Hypothalamus (tissue), 51 donors: ENCODE data around the gene ARHGAP31.

Source experiments
- DNase-seq, 51 donors: peaks; one replicate each; lab custom pipeline; 2025; lab: John Stamatoyannopoulos, UW

ARHGAP31 gene

DNA sequence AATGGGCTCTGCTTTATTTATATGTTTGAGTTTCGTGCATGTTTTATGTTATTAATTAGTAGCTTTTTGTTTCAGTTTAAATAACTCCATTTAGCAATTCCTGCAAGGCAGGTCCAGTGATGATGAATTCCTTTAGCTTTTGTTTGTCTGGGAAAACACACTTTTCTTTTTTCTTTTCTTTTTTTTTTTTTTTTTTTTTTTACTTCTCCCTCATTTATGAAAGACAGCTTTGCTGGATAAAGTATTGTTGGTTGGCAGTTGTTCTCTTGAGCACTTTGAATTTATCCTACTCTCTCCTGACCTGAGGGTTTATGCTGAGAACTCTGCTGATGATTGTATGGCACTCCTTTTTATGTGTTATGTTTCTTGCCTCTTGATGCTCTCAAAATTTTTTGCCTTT lies 133.5 kb downstream of the ARHGAP31 start:
- no peak for DNase-seq

DNA sequence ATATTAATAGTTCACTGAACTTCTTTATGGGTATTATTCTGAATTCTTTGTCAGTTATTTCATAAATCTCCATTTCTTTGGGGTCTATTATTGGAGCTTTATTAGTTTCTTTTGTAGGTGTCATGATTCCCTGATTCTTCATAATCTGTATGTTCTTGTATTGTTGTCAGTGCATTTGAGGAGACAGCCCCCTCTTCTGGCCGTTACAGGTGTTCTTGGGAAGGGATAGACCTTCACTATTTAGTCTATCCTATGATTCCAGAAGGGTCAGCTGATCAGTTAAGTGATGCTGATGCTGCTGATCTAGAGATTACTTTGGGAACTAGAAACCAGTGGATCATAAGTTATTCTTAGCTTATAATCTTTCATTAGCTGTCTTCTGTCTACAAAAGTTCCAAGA lies 134.4 kb downstream of the ARHGAP31 start:
- no peak for DNase-seq

DNA sequence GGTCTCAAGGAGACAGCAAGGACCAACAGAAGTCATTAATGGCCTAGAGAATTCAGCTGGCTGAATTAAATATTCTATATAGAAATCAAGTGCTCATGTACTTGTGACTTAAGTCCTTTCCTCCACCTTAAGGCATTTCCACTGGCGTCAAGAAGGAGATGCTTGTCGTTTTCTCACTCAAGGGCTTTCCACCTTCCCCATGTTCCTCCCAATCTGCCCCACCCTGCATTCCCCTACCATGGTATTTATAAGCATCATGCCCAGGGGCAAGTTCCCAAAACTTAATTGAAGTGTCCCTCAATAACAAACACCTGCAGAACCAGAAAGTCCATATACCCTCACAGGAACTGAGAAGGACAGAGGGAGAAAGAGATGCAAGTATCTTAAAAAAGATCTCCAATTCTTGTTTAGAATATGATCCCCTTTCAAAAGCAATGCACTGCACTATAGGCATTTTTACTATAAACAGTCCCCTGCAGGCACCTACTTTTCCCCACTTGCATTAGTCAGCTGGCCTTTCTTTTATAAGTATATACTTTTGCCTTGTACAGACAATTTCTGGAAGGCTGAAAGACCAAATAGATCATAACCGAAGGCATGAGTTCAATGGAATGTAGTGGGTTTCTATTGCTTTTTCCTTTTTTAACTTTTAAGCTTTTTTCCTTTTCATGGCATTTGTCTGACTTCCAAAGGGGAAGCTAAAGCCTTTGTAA lies 139.6 kb downstream of the ARHGAP31 start:
- DNase-seq, result no peak

DNA sequence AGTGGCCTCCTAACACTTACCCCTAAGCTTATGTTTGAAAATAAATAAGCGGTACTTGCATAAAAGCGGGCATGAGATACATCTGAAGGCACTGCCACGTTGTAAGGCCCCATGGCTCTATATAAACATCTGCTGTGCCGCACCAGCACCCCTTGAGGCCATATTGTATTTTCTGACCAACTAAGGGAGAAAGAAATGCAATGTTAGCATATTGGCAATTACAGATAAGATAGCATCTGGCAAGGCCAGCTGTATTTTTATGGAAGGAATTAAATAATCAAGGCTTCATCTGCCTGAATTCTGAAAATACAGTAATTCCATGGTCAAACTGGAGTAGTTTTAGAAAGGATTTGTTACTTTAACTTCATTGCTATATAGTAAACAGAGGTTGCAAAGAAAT lies 140.5 kb downstream of the ARHGAP31 start:
- DNase-seq, result no peak

DNA sequence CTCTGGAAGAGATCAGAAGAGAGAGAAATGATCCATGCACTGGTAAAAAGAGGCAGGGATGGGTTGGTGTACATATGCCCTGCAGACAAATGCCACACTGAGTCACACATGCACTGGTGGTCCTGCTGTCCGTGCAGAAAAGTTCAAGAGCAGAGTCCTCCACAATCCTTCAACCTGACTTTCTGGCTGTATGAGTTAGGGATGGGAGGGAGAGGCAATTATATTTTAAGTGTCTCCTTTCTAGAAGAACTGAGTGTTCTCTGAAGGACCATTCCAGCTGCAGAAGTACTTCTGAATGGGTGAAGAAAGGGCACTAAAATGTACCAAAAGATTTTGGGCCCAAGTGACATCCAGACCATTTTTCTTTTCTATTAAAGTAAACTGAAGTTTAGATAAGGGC lies 142.8 kb downstream of the ARHGAP31 start:
- DNase-seq, result no peak

DNA sequence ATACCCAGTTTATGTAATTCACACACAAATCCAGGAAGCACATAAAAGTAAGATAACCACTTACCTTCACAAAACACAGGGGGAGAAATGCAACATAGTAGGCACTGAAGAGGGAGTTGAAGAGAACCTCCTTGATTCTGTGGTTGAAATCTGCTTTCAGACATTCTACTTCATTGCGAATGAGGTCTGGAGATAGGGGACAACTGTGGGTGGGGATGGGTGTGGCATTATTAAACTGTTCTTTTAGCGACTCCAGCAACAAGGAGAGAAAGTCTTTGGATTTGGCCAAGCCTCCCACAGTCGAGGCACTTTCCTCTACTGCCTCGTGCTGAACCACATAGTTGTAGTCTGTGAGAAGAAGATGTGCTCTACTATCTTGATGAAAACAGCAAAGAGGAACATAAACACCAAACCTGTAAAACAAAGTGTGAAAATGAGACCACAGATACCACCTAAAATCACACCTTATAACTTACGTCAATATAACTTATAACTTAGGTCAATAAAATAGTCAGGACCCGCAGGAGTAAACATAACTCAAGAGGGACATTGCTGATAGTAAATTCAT lies 143.6 kb downstream of the ARHGAP31 start:
- no peak for DNase-seq

DNA sequence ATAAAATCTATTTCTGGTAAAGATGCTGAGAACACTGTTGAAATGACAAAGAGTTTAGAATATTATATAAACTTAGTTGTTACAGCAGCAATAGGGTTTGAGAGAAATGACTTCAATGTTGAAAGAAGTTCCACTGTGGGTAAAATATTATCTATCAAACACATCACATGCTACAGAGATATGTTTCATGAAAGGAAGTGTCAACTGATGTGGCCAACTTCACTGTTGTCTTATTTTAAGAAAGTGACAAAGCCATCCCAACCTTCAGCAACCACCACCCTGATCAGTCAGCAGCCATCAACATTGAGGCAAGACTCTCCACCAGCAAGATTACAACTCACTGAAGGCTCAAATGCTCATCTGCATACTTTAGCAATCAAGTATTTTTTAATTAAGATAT lies 149.0 kb downstream of the ARHGAP31 start:
- DNase-seq, result no peak

DNA sequence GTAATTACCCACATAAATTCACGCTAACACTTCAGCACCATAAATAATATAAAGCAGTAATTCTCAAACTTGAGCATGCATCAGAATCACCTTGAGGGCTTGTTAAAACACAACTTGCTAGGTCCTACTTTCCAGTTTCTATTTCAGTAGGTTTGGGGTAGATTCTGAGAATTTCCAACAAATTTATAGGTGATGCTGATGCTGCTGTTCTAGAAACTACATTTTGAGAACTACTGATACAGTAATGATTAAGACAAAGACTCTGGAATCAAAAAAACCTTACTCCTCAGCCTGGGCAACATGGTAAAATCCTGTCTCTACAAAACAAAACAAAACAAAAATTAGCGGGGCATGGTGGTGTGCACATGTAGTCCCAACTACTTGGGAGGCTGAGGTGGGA lies 150.4 kb downstream of the ARHGAP31 start:
- DNase-seq, result no peak

DNA sequence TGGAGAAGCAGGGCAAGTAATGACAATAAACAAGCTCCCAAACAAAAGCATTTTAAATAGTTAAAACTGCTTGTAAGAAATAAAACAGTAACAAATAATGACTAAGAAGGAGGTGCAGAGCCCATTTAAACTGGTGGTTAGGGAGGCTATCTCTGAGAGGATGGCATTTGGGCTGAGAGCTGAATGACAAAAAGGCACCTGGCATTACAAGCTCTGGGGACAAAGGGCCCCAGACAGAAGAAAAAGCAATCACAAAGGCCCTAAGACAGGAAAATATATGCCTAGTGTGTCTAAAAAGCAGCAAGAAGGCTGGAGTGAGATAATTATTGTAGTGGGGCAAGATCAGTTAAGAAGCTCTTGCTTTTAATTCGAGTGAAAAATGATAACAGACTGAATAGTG lies 159.6 kb downstream of the ARHGAP31 start:
- no peak for DNase-seq

DNA sequence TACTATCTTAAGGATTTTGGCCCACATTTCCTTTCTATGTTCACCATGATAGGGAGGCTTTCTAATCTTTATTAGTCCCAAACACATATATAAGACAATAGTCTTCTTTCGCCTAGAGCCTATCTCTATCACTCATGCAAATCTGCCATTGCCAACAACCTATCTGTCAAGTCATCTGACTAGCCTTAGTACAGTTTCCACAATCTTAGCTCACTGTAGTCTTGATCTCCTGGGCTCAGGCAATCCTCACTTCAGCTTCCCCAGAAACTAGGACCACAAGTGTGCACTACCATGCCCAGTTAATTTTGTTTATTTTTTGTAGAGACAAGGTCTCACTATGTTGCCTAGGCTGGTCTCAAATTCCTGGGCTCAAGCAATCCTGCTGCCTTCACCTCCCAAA lies 162.3 kb downstream of the ARHGAP31 start:
- DNase-seq, result no peak

DNA sequence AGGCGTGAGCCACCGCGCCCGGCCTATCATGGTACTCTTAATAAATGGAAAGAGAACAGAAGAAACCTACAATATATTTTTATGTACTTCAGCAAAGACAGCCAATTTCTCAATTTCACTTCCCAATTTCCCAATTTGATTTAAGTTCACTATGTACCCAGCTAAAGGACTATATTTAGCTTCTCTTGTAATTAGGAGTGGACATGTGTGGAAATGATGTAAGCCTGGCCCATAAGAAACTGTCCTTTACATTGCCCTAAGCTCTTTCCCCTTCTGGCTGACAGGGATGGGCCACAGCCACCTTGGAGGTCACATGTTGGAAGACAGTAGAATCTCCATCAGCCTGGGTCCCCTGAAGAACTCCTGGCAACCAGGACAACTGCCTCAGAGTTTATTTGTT lies 163.1 kb downstream of the ARHGAP31 start:
- DNase-seq, result no peak

DNA sequence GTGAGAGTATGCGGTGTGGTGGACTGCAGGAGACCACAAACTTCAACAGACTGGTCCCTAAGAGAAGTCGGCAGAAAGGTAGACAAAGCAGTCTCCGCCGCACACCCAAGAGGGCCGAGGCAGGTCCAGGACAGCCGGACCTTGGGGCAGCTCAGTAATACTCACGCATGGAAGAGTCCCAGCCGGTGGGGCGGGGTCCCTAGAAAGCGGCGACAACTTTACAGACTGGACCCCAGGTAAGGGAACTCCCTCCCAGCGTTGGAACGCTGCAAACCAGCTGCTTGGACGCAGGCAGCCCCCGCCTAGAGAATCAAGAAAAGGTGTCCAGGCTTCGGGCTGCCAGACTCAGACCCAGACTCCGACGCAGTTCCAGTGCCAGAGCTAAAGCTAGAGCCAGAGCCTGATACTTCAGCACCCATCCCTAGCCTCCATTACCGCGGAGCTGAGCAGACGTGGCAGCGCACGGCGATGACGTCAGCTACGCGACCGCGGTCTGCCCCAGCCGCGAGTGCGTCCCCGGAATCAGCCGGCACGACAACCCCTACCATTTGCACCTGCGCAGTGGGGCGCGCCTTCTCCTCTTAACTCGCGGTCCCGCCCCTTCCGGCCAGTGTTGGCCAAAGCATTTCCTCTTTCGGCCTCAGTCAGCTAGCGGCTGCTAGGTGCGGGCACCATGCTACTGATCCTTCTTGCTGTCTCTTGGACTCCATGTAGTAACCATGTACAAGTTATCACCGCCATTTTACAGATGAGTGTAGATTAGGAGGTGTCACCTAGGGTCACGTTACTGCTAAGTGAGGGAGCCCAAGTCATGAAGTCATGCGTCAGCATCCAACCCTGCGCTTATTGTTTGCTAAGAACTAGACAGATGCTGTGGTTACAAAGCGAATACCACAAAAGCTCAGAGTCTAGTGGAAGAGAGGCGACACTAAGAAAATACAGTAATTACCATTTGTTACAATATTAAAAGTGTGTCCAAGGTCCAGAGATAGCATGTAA lies 169.3 kb downstream of the ARHGAP31 start, which contains the start of gene TMEM39A:
Gene TMEM39A (minus strand): TSS at position 445 of the 999 bp plus-strand sequence. CDS start 1,541 bp downstream, outside the sequence.
- DNase-seq, result peak; percentile 89 to 100 (median 98)

DNA sequence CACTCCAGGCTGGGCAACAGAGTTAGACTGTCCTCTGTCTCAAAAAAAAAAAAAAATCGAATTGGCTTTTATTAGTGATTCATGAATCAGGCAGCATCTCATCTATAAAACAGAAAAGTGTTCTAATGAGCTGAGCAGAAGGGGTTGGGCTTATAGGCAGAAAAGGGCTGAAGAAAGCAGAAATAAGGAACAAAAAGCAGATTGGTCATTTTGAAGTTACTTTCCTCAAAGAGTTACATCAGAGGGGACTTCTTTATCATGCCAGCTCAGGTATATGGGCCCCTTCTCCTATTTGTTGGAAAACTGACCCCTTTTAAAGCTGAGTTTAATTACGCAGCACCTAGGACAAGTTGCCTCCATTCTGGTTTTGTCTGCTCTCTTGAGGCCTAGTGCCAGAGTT lies 173.9 kb downstream of the ARHGAP31 start:
- no peak for DNase-seq

DNA sequence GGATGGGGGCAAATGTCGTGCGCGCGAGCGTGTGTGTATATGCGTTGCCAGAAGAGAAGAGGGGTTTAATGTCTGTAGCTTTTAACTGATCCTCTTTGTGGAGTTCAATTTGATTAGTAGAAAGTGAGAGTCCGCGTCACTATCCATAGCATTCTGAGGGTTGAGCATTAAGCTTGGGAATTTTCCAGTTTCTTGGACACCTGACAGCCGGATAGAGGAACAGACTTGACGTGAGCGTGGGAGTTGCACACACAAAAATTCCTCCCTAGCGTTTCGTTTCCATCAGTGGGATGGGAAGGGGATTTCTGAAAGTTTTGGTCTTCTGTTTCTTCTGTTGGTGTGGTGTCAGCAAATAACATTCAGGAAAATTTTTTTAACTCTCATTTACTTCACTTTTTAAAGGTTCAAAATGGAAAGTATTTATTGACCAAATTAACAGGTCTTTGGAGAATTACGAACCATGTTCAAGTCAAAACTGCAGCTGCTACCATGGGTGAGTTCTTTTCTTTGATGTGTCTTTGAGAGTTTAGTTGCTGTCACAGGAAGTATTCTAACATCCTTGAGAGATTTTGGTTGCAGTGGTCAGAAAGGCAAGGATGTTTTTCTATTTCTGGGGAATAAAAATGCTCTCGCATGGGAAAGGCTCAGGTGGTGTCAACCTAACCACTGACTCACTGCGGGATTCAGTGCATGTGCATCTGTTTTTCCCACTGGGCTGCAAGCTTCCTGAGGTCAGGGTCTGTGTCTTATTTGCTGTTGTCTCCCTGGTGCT lies 175.4 kb downstream of the ARHGAP31 start:
- DNase-seq, result peak in 1 of 51 donors; percentile 36
